CD4-positive, alpha-beta T cell treated with Interferon gamma for 1 hour (primary cell): ENCODE data around the gene OXA1L.
"Not testable (repeated sequence)": the region's sequence is repeated elsewhere in the genome, so short reads cannot be mapped to it uniquely, and the experiment has no call there.

ENCODE experiments used
- DNase-seq: peaks from one replicate; pipeline ENCODE4 v3.0.0-alpha.2; 2020

Gene OXA1L

GRCh38 chr14:22802860-22803686 lies 36.6 kb downstream of the OXA1L start:
- DNase-seq: no peak

- DNase-seq: no peak
Observed at GRCh38 chr14:22803687-22803974, 37.1 kb downstream of the OXA1L start.

GRCh38 chr14:22805235-22805634 lies 38.7 kb downstream of the OXA1L start:
- DNase-seq: not testable (repeated sequence)

DNA sequence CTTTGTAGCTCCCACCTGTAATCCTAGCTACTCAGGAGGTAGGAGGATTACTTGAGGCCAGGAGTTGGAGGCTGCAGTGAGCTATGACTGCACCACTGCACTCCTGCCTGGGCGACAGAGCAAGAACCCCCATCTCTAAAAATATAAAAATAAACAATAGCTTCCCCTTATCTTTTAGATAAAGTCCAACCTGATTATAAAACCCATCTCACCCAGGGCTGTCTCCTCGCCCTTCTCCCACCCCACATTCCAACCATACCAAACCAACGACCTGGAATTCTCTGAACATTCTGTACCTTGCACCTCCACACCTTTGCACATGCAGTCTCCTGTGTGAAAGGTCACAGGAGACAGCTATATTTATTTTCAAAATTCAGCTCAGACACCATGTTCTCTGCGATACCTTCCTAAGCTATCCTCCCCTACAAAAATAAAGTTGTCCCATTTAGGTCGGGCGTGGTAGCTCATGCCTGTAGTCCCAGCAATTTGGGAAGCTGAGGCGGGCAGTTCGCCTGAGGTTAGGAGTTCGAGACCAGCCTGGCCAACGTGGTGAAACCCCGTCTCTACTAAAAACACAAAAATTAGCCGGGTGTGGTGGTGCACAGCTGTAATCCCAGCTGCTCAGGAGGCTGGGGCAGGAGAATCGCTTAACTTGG lies 41.1 kb downstream of the OXA1L start:
- DNase-seq: no peak

- no peak for DNase-seq
Observed at GRCh38 chr14:22808388-22809209, 42.1 kb downstream of the OXA1L start.

DNA sequence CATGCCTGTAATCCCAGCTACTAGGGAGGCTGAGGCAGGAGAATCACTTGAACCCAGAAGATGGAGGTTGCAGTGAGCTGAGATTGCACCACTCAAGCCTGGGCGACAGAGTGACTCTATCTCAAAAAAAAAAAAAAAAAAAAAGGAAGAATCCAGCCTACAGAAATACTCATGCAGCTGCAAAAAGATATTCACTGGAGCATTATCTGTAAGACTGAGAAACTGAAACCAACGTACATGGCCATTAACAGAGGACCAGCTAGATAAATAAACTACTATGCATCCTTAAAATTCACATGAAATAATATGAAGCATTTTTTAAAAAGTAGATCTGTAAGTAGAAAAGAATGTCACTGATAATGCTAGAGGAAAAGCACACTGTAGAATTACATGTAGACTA lies 45.2 kb downstream of the OXA1L start:
- DNase-seq: no peak

DNA sequence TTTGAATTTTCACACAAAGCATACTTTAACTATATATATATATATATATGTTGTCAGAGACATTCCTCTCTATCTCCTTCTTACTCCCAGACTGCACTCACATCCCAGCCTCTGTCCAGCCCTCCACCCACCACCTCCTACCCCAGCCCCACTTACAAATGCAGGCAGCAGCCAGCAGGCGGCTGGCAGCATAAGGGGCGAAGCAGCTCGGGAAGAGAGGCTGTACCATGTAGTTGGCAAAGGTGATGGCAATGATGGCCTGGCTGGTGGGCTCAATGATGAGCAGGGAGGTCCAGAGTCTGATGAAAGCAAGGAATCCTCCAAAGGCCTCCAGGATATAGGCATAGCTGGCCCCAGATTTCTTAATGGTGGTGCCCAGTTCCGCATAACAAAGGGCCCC lies 46.3 kb downstream of the OXA1L start:
- DNase-seq: no peak

DNA sequence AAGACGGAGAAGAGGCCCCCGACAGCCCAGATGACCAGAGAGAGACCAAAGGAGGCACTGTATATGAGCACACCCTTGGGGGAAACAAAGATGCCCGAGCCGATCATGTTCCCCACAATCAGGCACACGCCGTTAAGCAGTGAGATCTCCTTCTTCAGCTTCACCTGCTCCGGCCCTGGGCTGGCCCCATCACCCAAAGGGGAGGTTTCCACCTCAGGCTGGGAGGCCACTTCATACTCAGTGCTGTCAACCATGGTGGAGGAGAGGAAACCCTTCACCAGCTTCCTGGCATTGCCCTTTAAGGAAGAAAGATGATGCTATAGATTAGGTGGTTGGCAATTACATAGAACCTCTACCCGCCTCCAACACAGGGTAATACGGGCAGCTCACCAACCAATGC lies 46.7 kb downstream of the OXA1L start:
- DNase-seq: no peak

GRCh38 chr14:22814373-22814772 lies 47.9 kb downstream of the OXA1L start:
- no peak for DNase-seq

DNA sequence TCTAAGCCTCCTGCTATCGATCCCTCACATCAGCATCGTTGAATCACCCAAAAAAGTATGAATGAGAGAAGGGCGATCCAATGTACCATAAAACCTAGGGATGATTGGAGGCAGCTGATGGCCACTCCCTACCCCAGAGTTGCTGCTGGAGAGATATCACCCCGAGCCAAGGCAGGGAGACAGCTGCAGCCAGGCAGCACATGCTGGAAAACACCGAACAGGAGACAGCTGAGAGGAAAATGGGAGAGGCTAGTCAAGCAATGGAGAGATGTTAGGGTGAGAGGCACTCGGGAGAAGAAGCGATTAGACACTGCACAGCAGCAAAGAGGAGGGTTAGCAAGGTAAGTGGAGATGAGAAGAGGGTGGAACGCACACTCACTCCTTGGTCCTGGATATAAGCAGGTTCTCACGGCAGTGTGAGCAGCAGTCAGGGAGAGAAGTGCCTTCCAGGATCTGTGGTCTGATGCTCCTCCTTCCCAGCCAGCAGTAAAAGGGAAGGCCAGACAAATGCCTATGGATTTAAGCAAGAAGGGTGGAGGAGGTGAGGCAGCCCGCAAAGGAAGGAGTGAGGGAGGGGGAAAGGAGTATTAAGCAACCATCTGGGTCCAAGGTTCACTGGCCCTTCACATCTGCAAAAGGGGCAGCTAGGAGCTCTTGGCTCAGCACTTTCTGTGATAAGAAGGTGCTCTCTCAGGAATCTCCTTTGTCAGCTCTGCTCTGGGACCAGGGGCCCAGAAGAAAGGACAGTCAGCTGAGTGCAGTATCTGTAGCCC lies 48.6 kb downstream of the OXA1L start, which contains the start of gene SLC7A7:
Gene SLC7A7, minus strand, starts transcription at position 495 of the 773 bp plus-strand sequence. CDS start 2,037 bp downstream, outside the sequence.
- DNase-seq: no peak

GRCh38 chr14:22819151-22819988 lies 52.9 kb downstream of the OXA1L start:
- no peak for DNase-seq

GRCh38 chr14:22820731-22821130 lies 54.2 kb downstream of the OXA1L start:
- DNase-seq: no peak

DNA sequence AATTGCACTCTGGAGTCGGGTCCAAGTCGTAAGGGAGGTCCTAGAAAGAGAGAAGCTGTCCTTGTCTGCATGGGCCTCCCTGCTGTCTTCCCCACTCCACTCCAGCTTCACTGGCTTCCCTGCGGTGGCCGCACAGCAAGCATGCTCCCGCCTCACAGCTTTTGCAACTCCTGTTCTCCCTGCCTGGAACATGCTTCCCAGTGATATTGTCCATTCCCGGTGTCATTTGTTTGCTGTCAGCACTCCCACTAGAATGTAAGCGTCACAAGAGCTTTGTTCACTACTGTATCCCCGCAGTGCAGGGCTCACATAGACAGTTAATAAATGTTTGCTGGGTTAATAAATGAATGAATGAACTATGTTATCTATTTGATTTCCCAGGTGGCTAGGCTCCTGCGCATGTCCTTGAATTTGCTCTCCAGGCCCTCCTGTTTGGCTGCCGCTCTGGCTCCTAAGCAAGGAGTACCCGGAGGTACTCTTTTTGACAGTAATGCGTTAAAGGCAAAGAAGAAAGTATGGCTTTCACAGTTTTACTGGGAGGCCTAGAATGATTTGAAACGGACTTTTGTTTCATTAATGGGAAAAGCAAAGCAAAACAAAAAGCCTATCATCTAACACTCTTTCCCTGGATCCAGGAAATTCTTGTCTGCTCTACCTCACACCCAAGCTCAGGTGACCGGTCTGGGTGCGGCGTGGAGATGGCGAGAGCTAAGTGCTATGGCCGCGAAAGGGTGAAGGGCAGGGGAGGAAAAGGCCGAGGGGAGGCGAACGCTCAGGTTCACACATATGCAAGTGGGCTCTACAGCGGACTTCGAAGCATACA lies 54.9 kb downstream of the OXA1L start:
- DNase-seq: no peak

GRCh38 chr14:22822016-22822570 lies 55.6 kb downstream of the OXA1L start:
- DNase-seq: no peak
